CD4-positive, alpha-beta T cell treated with Interleukin-6 for 4 hours (primary cell): ENCODE results near the gene TOMM6.

Source experiments
- DNase-seq: peaks from one replicate; pipeline ENCODE4 v3.0.0-alpha.2; 2020; ENCODE audit warnings: mixed read lengths

Gene TOMM6

GRCh38 chr6:41787219-41787917 is at the start of gene TOMM6:
TSS of gene TOMM6 (plus strand) at chr6:41787694. CDS start at chr6:41787698, 4 bp downstream.
- DNase-seq, result peak; percentile 96

- no peak for DNase-seq
Measured at GRCh38 chr6:41739041-41739440, 48.5 kb upstream of the TOMM6 start.

DNA sequence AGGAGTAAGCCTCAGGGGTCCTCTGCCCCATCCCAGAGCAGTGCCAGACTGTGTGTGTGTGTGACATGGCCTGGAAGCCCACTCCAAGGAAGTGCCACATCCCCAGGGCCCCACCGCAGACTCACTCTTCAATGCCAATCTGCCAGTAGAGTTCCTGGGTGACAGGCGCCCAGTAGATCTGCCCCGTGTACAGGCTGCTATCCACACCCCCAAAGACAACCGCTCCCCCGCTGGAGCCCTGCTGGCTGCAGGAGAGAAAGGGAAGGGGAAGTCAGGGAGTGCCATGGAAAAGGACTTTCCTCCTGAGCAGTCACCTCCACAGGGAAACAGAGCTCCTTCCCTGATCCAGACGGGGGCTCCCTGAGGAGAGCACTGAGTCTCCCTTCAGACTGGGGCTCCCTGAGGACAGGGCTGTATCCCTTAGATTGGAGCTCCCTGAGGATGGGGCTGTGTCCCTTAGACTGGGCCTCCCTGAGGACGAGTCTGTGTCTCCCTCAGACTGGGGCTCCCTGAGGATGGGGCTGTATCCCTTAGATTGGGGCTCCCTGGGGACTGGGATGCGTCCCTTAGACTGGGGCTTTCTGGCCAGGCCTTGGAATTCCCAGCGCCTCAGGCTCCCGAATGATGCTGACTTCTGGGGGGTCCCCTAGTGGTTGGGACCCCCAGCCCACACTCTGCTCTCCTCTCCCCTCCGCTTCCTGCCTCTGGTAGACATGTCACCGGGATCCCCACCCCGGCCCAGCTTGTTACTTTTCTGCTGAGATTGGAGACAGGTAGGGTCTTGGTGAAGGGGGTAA is 46.9 kb upstream of the TOMM6 start:
- DNase-seq, result no peak

GRCh38 chr6:41741625-41742490 is 45.6 kb upstream of the TOMM6 start:
- no peak for DNase-seq

GRCh38 chr6:41743406-41744235 is 43.9 kb upstream of the TOMM6 start:
- DNase-seq, result no peak

- DNase-seq, result no peak
Measured at GRCh38 chr6:41744236-41744787, 43.2 kb upstream of the TOMM6 start.

DNA sequence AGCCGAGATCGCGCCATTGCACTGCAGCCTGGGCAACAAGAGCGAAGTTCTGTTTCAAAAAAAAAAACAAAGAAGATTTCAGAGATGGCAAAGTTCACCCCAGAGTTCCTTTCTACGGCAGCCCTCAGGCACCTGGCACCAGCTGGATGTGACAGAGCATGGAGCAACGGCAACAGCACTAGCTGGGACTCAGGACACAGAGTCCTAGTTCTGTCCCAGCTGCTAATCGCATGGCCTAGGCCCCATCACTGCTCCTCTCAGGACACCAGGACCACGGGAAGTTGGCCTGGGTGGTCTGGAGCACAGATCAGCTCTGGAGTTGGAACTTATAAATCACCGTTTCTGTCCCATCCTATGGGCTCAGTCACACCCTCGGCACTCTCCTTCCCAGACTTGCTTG is 41.4 kb upstream of the TOMM6 start:
- DNase-seq, result no peak

DNA sequence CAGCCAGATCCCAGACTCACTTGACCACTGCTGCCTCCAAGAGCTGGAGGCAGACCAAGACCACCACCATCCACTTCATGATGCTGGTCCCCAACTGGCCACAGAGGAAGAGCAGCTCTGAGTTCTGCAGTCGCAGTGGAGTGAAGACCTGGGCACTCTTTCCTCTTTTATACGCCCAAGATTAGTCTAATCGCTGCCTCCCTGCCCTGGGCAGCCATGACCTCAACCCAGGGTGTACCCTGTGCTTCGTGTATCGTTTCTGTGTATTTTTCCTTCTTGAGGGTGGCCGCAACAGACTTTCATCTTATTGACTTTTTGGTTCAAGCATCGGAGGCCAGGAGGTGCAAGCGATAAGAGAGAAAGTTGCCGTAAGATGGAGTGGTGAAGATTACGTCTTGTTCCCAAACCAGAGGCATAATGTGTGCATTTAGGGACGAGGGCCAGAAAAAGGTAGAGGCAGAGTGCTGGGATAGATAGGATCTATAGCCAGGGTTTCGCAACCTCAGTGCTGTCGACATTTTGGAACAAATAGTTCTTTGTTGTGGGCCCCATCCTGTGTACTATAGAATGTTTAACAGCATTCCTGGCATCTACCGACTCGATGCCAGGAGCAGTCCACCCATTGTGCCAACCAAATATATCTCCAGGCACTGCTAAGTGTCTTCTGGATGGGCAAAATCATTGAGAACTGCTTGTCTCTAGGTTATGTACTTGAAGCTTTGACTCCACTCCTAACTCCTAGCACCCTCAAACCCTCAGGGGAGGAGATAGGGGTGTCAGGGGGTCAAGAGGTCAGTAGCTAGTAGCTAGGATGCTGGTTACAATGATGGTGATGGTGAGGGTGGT is 40.0 kb upstream of the TOMM6 start, which contains the start of gene PGC:
Gene PGC, minus strand, starts transcription at position 142 of the 846 bp plus-strand sequence. Its CDS starts 63 bp downstream, at position 79.
- no peak for DNase-seq

- no peak for DNase-seq
Measured at GRCh38 chr6:41748102-41748477, 39.4 kb upstream of the TOMM6 start.

DNA sequence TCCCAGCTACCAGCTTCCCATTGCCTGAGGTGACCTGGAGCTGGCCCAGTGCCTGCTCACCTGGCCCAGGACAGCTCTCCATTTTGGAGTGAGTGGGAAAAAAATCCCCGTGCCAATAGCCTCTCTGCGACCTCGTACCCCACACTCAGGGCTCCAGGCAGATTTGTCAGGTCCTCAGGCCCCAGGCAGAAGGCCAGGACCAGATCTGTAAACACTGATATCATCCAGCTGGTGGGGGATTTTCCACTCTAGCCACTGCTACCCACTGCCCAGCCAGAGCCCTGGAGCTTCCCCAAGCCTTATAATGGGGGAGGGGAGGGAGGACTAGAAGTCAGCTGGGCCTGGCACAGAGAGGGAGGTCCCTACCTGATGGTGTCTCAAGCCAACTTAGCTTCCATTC is 39.0 kb upstream of the TOMM6 start:
- no peak for DNase-seq

DNA sequence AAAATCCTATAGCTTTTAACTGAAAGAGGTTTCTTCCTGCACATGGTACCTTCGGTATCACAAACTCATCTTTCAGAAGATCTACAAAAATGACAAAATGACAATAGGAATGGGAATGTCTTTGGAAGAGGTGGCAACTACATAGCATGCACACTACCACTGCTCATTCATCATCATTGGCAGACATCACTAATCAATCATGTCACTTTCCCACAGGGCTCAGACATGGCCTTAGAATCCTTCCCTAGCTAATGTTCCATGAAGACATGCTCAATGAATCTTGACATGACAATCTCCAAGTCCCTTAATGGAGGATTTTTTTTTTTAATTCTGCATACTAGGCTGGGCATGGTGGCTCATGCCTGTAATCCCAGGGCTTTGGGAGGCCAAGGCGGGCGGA is 37.1 kb upstream of the TOMM6 start:
- DNase-seq, result no peak

- DNase-seq, result no peak
Measured at GRCh38 chr6:41755895-41756294, 31.6 kb upstream of the TOMM6 start.

DNA sequence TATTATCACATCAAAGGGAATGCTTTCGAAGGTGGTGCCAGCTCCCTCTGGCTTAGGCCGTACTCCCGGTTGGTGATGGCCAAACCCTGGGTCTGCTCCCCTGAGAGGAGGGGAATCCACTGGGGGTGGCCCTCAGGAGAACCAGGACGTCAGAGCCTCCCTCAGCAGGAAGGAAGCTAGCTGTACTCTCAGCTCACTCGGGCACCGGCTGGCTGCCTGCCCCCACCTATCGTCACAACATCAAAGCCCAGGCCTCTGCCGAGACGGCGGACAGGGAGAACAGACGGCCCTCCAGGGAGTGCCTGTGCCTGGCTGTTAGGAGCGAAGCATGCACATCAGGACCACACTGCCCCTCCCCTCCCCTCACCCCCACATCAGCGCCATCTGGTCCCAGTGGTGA is 31.1 kb upstream of the TOMM6 start:
- DNase-seq, result no peak

GRCh38 chr6:41757271-41757670 is 30.2 kb upstream of the TOMM6 start:
- DNase-seq, result no peak

GRCh38 chr6:41757931-41758640 is 29.4 kb upstream of the TOMM6 start:
- DNase-seq, result no peak

- DNase-seq, result no peak
Measured at GRCh38 chr6:41758641-41759035, 28.9 kb upstream of the TOMM6 start.

DNA sequence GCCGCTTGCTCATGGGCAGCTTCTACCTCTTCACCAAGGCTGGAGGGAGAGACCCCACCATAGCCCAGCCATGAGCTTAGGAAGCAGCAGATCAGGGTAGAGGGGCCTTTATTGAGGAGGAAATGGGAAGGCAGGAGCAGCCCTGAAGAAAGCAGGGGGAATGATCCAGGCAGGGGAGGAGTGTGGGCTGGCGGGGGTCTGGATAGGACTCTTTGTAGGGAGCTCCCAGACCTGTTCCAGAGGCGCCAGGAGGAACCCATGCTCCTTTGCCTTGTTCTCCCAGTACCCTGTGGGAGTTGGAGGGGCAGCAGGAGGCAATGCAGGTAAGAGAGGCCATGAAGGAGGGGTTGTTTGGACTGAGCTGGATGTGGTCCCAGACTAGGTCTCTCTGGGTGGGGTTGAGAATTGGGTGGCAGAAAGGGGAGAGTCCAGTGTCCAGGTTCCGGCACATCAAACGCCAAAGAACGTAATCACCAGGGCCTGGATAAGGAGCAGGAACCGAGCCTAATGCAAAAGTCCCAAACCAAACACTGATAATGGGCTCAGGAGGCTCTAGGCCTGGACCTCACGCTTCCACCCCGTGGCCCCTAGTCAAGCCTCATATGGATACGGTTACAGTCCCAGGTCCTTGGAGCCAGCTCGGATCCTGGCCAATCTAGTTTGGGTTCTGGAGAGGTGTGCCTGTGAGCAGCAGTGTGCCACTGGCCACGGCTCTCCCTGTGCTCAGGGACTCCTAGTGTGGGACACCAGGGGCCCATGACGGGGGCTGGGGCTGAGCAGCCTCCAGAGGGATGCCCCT is 28.2 kb upstream of the TOMM6 start:
- DNase-seq, result no peak

DNA sequence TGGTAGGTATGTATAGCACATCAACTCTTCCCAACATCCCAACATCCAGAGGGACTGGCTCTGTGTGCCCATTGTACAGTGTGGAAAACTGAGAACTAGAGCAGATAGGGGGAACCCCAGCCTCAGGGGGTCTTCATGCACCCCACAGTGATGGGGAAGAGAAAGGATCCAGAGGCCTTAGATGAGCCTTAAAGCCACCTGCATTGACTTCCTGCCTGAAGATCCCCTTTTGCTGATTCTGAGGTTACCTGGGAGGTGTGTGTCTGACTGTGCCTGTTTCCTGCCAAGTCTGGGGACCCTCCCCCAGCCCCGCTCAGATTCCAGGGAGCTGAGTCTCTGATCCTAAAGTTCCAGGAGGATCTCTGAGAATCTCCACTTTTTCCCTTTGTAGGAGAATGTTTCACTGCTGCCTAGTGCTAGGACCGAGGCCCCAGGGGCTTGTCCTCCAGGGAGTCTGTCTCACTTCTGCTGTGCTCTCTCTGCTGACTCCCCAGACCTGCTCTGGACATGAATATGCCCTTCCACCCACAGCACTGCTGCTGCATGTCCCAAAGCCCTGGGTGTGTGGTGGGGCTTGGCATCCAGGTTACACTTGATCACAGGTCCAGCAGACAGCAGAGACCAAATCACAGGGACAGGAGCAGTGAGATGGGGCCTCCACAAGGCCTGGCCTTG is 27.5 kb upstream of the TOMM6 start:
- DNase-seq, result no peak

DNA sequence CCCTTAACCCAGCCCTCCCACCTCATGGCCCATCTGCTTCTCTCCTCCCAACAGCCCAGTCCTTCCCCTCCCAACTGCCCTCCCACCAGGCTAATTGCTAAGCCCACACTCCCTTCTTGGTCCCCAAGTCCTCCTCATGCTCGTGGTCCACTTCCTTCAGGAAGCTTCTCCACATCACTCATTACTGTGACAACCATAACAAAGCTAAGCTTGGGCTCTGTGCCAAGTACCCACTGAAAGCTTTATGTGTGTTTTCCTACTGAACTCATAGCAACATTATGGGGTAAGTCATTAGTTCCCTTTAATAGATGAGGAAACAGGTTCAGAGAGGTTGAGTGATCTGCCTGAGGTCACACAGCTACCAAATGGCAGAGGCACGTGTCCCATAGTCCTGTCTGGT is 24.0 kb upstream of the TOMM6 start:
- DNase-seq, result no peak
